Tibial nerve (tissue), 4 donors: ENCODE results near the gene FAAP24. TPM values are rescaled to one million over a fixed set of nuclear protein-coding genes. Genes with fewer than 3 reads are reported as not detected.
"Not testable (repeated sequence)": the region's sequence is repeated elsewhere in the genome, so short reads cannot be mapped to it uniquely, and the experiment has no call there.

ENCODE experiments used
- DNase-seq, 2 donors: peaks; one replicate each; pipeline ENCODE4 v3.0.0-alpha.2; 2019; ENCODE audit warnings: low spot score in 2 of 2
- H3K27ac ChIP-seq, 4 donors: fragments of 200-600 bp; sonication (generic) in 3 of 4; one replicate each; pipeline ENCODE4 v1.5.1; 2017 to 2019; ENCODE audit warnings: mild to moderate bottlenecking in 1 of 4
- H3K27me3 ChIP-seq, 2 donors: fragments of 200-600 bp; sonication (generic) in 1 of 2; one replicate each; pipeline versions ENCODE4 v1.5.1 to v1.6.0; 2017 to 2019
- H3K36me3 ChIP-seq, 3 donors: fragments of 200-600 bp; sonication (generic); one replicate each; pipeline ENCODE4 v1.5.1; 2018 to 2019
- H3K4me1 ChIP-seq, 4 donors: fragments of 200-600 bp; sonication (generic) in 3 of 4; one replicate each; pipeline ENCODE4 v1.5.1; 2017 to 2019
- H3K4me3 ChIP-seq, 4 donors: fragments of 200-600 bp; sonication (generic) in 3 of 4; one replicate each; pipeline ENCODE4 v1.5.1; 2017 to 2019; ENCODE audit warnings: mild to moderate bottlenecking in 1 of 4, moderate library complexity in 1 of 4
- H3K9me3 ChIP-seq, 4 donors: fragments of 200-600 bp; sonication (generic) in 3 of 4; one replicate each; pipeline ENCODE4 v1.5.1; 2017 to 2019
- EP300 ChIP-seq, 2 donors: sonication (generic); formaldehyde crosslinking; IDR thresholded peaks; one replicate each; pipeline ENCODE4 v1.6.1; 2017; ENCODE audit warnings: antibody characterized with exemption in 2 of 2, mild to moderate bottlenecking in 1 of 2
- POLR2A ChIP-seq, 2 donors: fragments of 450-650 bp; IDR thresholded peaks; one replicate each; pipeline ENCODE4 v1.6.1; 2017; ENCODE audit warnings: antibody characterized with exemption in 2 of 2, mild to moderate bottlenecking in 2 of 2, moderate library complexity in 2 of 2
- WGBS, 2 donors: methylation state at CpG; one replicate each; pipeline ENCODE4 v1.1.5; 2018; 5-methylcytosine and 5-hydroxymethylcytosine counted together
- total RNA-seq, 4 donors: library from RNA; depleted of rRNA; stranded (reverse); fragments of >200 nt; gene quantifications; one replicate each; pipeline ENCODE4 v1.1.0, GENCODE V29; 2016
- TF ChIP-seq, protein P1 (sequence below), 5 experiments: fragments of 200-600 bp in 3 of 5; fragments of 450-650 bp in 2 of 5; sonication (generic) in 3 of 5; IDR thresholded peaks; one replicate each; pipeline ENCODE4 v1.5.1; 2016 to 2019; ENCODE audit warnings: antibody characterized with exemption in 5 of 5, mild to moderate bottlenecking in 3 of 5, moderate library complexity in 2 of 5

FAAP24 gene
- total RNA-seq, 4 donors from 2014 or later, result 0.90 to 5.3 (median 2.1) TPM; not detected in 1

GRCh38 chr19:33022472-33023116 lies 50.6 kb downstream of the FAAP24 start:
- Histone ChIP-seq H3K4me3 (no peak overlapping the region), H3K9me3 (peaks cover 0 to 5% (median 0%) of the 10 kb centered on the region in 4 donors), H3K27me3 (no peaks in the 10 kb centered on the region), H3K4me1 (peaks cover 0 to 4% (median 0%) of the 10 kb centered on the region in 4 donors), H3K36me3 (peaks cover 0 to 6% (median 0%) of the 10 kb centered on the region in 3 donors), H3K27ac (no peak overlapping the region)
- WGBS, 2 donors, result 56 to 61% methylated on average over 9 to 11 of the region's 11 CpGs
- TF ChIP-seq, protein P1, sequence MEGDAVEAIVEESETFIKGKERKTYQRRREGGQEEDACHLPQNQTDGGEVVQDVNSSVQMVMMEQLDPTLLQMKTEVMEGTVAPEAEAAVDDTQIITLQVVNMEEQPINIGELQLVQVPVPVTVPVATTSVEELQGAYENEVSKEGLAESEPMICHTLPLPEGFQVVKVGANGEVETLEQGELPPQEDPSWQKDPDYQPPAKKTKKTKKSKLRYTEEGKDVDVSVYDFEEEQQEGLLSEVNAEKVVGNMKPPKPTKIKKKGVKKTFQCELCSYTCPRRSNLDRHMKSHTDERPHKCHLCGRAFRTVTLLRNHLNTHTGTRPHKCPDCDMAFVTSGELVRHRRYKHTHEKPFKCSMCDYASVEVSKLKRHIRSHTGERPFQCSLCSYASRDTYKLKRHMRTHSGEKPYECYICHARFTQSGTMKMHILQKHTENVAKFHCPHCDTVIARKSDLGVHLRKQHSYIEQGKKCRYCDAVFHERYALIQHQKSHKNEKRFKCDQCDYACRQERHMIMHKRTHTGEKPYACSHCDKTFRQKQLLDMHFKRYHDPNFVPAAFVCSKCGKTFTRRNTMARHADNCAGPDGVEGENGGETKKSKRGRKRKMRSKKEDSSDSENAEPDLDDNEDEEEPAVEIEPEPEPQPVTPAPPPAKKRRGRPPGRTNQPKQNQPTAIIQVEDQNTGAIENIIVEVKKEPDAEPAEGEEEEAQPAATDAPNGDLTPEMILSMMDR (IDR thresholded peaks at IDR 0.05), result no peak
- no peak for TF ChIP-seq POLR2A (IDR thresholded peaks at IDR 0.05)
- TF ChIP-seq EP300 (IDR thresholded peaks at IDR 0.05), result no peak
- DNase-seq, result no peak

DNA sequence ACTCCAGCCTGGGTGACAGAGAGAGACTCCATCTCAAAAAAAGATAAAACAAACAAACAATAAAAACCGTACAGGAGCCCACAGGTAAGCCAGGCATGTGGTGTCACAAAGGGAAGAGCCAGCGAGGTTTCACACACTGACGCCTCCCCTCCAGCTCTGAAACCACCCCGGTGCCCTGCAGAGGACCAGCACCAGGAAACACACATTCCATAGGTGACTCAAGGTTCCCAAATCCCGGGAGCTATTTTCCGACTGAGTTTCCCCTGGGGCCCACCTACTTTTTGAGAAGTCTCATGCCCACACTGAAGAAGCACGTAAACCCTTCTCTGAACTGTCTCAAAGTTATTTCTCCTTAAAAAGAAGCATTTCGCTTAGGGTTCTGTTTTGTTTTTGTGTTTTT lies 52.4 kb downstream of the FAAP24 start:
- TF ChIP-seq POLR2A (IDR thresholded peaks at IDR 0.05) (no peak), EP300 (IDR thresholded peaks at IDR 0.05) (no peak)
- TF ChIP-seq, protein P1 (IDR thresholded peaks at IDR 0.05), result no peak
- DNase-seq, result no peak
- WGBS, 2 donors, result 87 to 89% methylated on average over 8 of the region's 8 CpGs

DNA sequence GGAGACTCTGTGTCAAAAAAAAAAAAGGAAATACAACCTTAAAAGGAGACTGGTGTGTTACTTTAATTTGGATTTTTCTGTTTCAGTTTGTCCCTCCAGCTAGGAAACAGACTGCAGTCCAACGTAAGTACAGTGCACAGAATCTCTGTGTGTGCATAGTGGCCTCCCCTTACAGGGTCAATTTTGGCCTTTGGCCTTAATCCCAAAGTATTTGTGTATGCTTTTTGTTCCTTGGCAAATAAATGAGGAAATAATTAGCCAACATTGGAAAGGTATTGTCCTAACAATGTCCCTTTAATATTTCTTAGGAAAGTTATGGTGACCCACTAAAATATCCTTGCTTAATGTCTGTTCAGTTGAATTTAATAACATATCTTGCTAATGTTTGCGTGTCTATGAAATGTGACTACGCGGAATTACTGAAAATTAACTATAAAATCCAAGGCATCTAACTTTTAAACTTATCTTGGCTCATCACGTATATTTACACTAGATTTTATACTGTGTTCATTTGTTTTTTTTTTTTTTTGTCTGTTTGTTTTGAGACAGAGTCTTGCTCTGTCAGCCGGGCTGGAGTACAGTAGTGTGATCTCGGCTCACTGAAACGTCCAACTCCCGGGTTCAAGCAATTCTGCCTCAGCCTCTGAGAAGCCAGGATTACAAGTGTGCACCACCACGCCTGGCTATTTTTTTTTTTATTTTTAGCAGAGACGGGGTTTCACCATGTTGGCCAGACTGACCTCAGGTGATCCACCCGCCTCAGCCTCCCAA lies 53.6 kb downstream of the FAAP24 start:
- DNase-seq, H3K4me1 ChIP-seq, H3K27ac ChIP-seq, H3K4me3 ChIP-seq, H3K27me3 ChIP-seq, H3K36me3 ChIP-seq: not testable (repeated sequence)
- peaks cover 0 to 23% (median 0%) of the 10 kb centered on the region in 4 donors for H3K9me3 ChIP-seq
- WGBS, 2 donors, result 89% methylated on average over 12 of the region's 12 CpGs

More for the DNA sequence above, 52.4 kb downstream of the FAAP24 start:
- Histone ChIP-seq H3K27me3 (no peaks in the 10 kb centered on the region), H3K4me3 (no peak overlapping the region), H3K36me3 (peaks cover 0 to 6% (median 0%) of the 10 kb centered on the region in 3 donors), H3K27ac (no peak overlapping the region), H3K4me1 (peaks cover 0 to 4% (median 0%) of the 10 kb centered on the region in 4 donors), H3K9me3 (peaks cover 0 to 16% (median 0%) of the 10 kb centered on the region in 4 donors)

DNA sequence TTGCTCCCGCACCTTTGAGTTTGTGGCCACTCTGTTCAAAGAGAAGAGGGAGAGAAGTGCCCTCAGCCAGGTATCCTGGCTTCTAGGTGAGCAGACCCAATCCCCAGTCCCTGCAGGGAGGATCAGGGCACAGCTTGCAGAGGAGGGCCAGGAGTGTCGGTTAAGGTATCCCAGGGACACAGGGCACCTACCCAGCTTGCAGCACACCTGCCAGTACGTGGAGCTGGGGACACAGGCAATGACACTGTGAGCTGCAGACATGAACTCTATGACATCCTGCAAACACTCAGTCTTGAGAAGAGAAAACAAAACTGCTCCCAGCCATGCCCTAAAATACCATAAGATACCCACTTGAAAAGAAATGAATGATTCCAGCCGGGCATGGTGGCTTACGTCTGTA lies 54.6 kb downstream of the FAAP24 start:
- DNase-seq, H3K27me3 ChIP-seq, H3K36me3 ChIP-seq, H3K4me1 ChIP-seq, H3K4me3 ChIP-seq, H3K27ac ChIP-seq: not testable (repeated sequence)
- WGBS, 2 donors, result 87 to 93% methylated on average over 4 to 5 of the region's 5 CpGs
- H3K9me3 ChIP-seq, result peaks cover 0 to 23% (median 0%) of the 10 kb centered on the region in 4 donors

Other genes starting within 250 kb of the FAAP24 start
- 1 to 10 TPM in 1 of 4 donors, not detected in 3; 1.6 TPM for gene SLC7A9, start 102.5 kb upstream of the FAAP24 start, total RNA-seq
- gene CEP89, start 284 bp upstream of the FAAP24 start, total RNA-seq, result 10 to 100 TPM; 12.6 to 28.5 (median 13.2) TPM
- gene RHPN2, start 92.6 kb downstream of the FAAP24 start, total RNA-seq, result 1 to 10 TPM; 4.0 to 9.6 (median 6.4) TPM
- 10 to 100 TPM in 3 of 4 donors, 1 to 10 TPM in 1; 6.6 to 32.1 (median 10.6) TPM for gene GPATCH1, start 108.9 kb downstream of the FAAP24 start, total RNA-seq
- not detected for gene WDR88, start 159.9 kb downstream of the FAAP24 start, total RNA-seq
- 10 to 100 TPM; 19.0 to 39.0 (median 30.2) TPM for gene LRP3, start 222.1 kb downstream of the FAAP24 start, total RNA-seq